HEK293 (cell line): ENCODE measurements around the gene NOVA2.
A peak's percentile ranks its signal among the peaks of the same experiment; 100 is the strongest.

Experiments
- CTCF ChIP-seq: fragments of 450-650 bp; formaldehyde crosslinking; IDR thresholded peaks from 2 replicates; pipeline ENCODE4 v1.5.1; 2016; ENCODE audit warnings: missing biosample characterization, missing genetic modification characterization
- KLF9 ChIP-seq: fragments of 450-650 bp; formaldehyde crosslinking; IDR thresholded peaks from 2 replicates; pipeline ENCODE4 v1.5.1; 2016; ENCODE audit warnings: missing biosample characterization, missing genetic modification characterization, low read depth
- REST ChIP-seq: fragments of 450-650 bp; formaldehyde crosslinking; IDR thresholded peaks from 2 replicates; pipeline ENCODE4 v1.5.1; 2016; ENCODE audit warnings: missing biosample characterization, missing genetic modification characterization
- ZNF280D ChIP-seq: fragments of 450-650 bp; formaldehyde crosslinking; IDR thresholded peaks from 2 replicates; pipeline ENCODE4 v1.5.1; 2016; ENCODE audit warnings: missing biosample characterization, missing genetic modification characterization
- ZNF548 ChIP-seq: fragments of 450-650 bp; formaldehyde crosslinking; IDR thresholded peaks from 2 replicates; pipeline ENCODE4 v1.5.1; 2016; ENCODE audit warnings: missing biosample characterization, missing genetic modification characterization
- ZNF843 ChIP-seq: fragments of 450-650 bp; formaldehyde crosslinking; IDR thresholded peaks from 2 replicates; pipeline ENCODE4 v1.5.1; 2016; ENCODE audit warnings: missing biosample characterization, missing genetic modification characterization

DNA sequence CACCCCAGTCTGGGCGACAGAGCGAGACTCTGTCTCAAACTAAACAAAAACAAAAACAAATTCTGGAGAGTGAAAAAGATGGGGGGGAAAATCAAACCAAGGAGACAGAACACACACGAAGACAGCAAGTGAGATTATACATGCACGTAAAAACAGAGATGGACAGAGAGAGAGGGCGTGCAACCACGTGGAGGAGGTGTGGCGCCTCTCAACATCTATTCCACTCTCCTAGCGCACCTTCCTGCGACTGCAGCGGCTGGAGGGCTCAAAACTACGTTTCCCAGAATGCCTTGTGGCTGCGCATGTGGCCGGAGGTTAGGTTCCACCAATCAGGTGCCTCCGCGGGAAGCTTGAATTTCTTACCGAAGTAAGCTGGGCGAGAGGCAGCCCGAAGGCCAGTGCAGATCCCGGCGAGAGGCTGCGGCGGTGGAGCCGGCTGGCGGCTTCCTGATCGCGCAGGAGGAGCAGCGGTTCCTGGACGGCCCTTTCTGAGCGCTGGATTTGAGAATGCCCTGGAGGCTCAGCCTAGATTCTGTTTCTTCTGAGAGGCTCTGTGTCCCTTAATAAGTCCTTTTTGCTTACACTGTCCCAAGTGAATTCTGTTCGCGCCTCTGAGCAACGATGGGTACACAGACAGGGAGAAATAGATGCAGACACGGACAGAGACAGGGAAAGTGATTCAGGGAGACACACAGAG is 46.0 kb downstream of the NOVA2 start:
- TF ChIP-seq KLF9 (tag by site-specific recombination) (peak; percentile 84), CTCF (tag by site-specific recombination) (peak; percentile 35), ZNF280D (tag by site-specific recombination) (no peak), ZNF548 (tag by site-specific recombination) (no peak), REST (tag by site-specific recombination) (no peak), ZNF843 (tag by site-specific recombination) (no peak)
